Activated CD8-positive, alpha-beta T cell treated with anti-CD3 and anti-CD28 coated beads, Interleukin-2, amount 10 ng/mL, durations not matched to agents 7 days and 5 days (primary cell): ENCODE results near the gene CHORDC1. TPM values are rescaled to one million over a fixed set of nuclear protein-coding genes. Genes with fewer than 3 reads are reported as not detected.
"Not testable (repeated sequence)": the region's sequence is repeated elsewhere in the genome, so short reads cannot be mapped to it uniquely, and the experiment has no call there.

Experiments used
- ATAC-seq: fragments of 150-1000 bp; cut with Tn5 transposase; one replicate; pipeline ENCODE4 v1.10.0; 2021; ENCODE audit warnings: moderate library complexity
- CTCF ChIA-PET: fragments of 350-600 bp; sonication (Branson Sonifier 250); formaldehyde crosslinking; loops from one replicate; lab custom pipeline; 2021; ENCODE audit warnings: antibody characterized with exemption; lab: Charles Lee
- POLR2A ChIA-PET: fragments of 350-600 bp; sonication (Branson Sonifier 250); formaldehyde crosslinking; loops from one replicate; lab custom pipeline; 2021; ENCODE audit warnings: antibody characterized with exemption; lab: Charles Lee
- DNase-seq: peaks from one replicate; pipeline ENCODE4 v3.0.0-alpha.2; 2020
- H3K27ac Mint-ChIP-seq: one replicate; pipeline ENCODE4 v1.8.0; 2021; ENCODE audit warnings: mild to moderate bottlenecking, mixed read lengths
- H3K27me3 Mint-ChIP-seq: one replicate; pipeline ENCODE4 v1.8.0; 2021; ENCODE audit warnings: low read depth, mixed read lengths
- H3K36me3 Mint-ChIP-seq: one replicate; pipeline ENCODE4 v1.8.0; 2021; ENCODE audit warnings: low read depth, mixed read lengths
- H3K4me1 Mint-ChIP-seq: one replicate; pipeline ENCODE4 v1.8.0; 2021; ENCODE audit warnings: low read depth, mixed read lengths
- H3K4me3 Mint-ChIP-seq: one replicate; pipeline ENCODE4 v1.8.0; 2021; ENCODE audit warnings: mild to moderate bottlenecking, mixed read lengths
- H3K9me3 Mint-ChIP-seq: one replicate; pipeline ENCODE4 v1.8.0; 2022; ENCODE audit warnings: mixed read lengths; ENCODE audit not compliant: insufficient read depth
- total RNA-seq, 2 experiments: library from RNA; stranded (reverse); gene quantifications; one replicate each; pipeline ENCODE4 v1.2.3, GENCODE V29; 2021

Gene CHORDC1
- total RNA-seq, 2 experiments from 2014 or later: 66.7 to 68.4 TPM

DNA sequence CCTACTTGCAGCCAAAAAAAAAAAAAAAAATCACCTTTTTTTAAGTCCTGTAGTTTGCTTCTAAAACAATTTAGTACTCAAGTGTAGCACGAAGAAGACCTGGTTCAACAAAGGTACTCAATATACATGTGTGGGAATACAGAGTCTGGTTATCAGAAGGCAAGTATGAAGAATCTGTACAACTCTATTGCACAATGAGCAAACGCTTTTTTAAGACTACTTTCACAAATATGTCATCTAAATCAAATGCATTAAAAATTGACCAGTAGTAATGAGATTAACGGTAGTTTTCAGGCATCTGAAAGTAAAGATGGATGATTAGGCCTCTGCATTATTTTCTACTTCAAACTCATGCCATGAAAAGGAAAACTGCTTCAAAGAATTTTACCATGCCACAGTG is 9.5 kb downstream of the CHORDC1 start:
- H3K4me3 Mint-ChIP-seq: no peak overlapping the region
- no peaks in the 10 kb centered on the region for H3K27me3 Mint-ChIP-seq
- DNase-seq (no peak), ATAC-seq (no peak)
- H3K9me3 Mint-ChIP-seq: no peaks in the 10 kb centered on the region
- H3K36me3 Mint-ChIP-seq: peaks cover 48% of the 10 kb centered on the region
- peaks cover 18% of the 10 kb centered on the region for H3K4me1 Mint-ChIP-seq
- POLR2A ChIA-PET: no interaction called here
- no peak overlapping the region for H3K27ac Mint-ChIP-seq
- CTCF ChIA-PET: interaction anchor here (1.0 to 2.3 kb wide), 2 partner anchors 9 kb away, joined by 3 to 22 read pairs; no protein-coding TSS in a partner anchor

DNA sequence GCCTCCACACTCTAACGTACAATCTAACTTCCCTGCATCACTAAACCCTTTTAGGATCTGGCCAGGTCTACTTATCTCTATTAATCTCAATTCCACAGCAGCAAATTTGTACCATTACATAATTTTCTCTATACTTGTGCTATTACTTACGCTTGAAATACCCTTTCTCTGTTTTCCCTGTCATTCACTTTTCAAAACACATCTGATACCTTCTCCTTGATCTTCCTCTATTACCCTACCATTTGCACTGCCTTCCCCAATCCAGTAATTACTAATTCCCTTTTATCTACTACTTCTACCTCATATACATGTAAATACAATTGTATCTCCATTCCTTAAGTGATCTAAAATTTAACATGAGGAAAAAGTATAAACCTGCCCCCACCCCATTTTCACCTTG is 14.0 kb downstream of the CHORDC1 start:
- Mint-ChIP-seq H3K4me1 (peaks cover 5% of the 10 kb centered on the region), H3K4me3 (no peak overlapping the region), H3K27me3 (no peaks in the 10 kb centered on the region), H3K9me3 (no peaks in the 10 kb centered on the region), H3K27ac (no peak overlapping the region), H3K36me3 (peaks cover 60% of the 10 kb centered on the region)
- ChIA-PET POLR2A (no interaction called here), CTCF (interaction anchor here (1.2 kb wide), 1 partner anchor 13 kb away, joined by 3 read pairs; no protein-coding TSS in a partner anchor)
- ATAC-seq (no peak), DNase-seq (no peak)

DNA sequence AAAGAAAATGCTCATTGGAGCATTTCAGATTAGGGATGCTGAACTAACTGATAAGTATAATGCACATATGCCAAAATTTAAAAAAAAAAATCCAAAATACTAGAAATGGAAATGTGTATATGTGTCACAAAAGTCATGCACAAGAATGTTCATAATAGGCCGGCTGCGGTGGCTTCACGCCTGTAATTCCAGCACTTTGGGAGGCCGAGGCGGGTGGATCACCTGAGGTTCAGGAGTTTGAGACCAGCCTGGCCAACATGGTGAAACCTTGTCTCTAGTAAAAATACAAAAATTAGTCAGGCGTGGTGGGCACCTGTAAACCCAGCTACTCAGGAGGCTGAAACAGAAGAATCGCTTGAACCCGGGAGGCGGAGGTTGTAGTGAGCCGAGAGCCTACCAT is 14.9 kb downstream of the CHORDC1 start:
- not testable (repeated sequence) for H3K4me1 Mint-ChIP-seq, DNase-seq, H3K27ac Mint-ChIP-seq, H3K9me3 Mint-ChIP-seq, H3K4me3 Mint-ChIP-seq, ATAC-seq, H3K27me3 Mint-ChIP-seq
- CTCF ChIA-PET: interaction anchor here (1.2 kb wide), 1 partner anchor 14 kb away, joined by 3 read pairs; no protein-coding TSS in a partner anchor
- POLR2A ChIA-PET: interaction anchor here (0.6 kb wide), 1 partner anchor 229 kb away, joined by 3 read pairs; no protein-coding TSS in a partner anchor
- peaks cover 58% of the 10 kb centered on the region for H3K36me3 Mint-ChIP-seq

DNA sequence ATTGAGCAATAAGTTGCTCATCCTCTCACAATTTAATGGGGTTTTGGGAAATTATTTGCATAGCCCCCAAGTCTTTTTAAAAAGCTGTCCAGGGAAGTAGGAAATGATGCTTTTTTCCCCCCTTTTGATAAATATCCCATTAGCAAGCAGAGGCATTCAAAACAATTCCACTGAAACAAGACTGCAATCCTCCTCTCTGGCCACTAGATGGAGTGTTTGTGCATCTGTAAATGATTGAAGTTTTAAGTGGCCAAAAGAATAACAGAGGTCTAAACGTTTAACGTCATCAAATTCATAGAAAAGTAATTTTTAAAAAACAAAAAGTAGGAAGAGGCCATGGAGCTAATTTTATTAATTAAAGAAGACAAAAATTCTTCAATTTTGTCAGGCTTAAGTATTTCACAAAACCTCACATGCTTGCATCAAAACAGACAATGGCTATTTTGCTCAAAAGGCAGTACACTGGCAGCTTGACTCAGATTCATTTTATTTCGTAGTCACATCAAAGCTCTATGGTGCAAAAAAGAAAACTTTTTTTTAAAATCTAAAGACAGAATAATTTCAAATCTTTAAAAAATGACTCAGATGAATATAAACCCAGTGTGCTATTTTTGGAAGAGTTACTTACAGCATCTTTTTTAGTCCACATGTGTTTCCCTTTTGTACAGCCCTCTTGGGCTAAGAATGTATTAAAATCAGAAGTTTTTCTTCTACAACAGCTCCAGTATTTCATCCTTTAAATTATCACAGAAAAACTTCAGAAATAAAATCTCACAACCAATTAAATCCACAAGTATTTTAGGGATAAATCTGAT is 17.8 kb downstream of the CHORDC1 start:
- Mint-ChIP-seq H3K4me1 (peaks cover 3% of the 10 kb centered on the region), H3K9me3 (no peaks in the 10 kb centered on the region), H3K27ac (no peak overlapping the region), H3K4me3 (no peak overlapping the region), H3K36me3 (peaks cover 54% of the 10 kb centered on the region), H3K27me3 (no peaks in the 10 kb centered on the region)
- peak; percentile 65 for ATAC-seq
- CTCF ChIA-PET: interaction anchor here (0.6 to 3.1 kb wide), 17 partner anchors 9 to 258 kb away, joined by 3 to 28 read pairs (median 4); partner anchors contain the start of gene CHORDC1
- POLR2A ChIA-PET: no interaction called here
- DNase-seq: no peak

DNA sequence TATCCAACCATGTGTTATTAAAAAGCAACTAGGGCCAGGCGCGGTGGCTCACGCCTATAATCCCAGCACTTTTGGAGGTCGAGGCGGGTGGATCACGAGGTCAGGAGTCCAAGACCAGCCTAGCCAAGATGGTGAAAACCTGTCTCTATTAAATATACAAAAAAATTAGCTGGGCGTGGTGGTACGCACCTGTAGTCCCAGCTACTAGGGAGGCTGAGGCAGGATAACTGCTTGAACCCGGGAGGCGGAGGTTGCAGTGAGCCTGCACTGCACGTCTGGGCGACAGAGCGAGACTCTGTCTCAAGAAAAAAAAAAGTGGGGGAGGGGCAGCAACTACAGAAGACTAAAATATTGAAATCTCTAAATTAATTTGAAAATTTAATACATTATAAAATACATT is 18.4 kb downstream of the CHORDC1 start:
- Mint-ChIP-seq H3K4me1 (peaks cover 3% of the 10 kb centered on the region), H3K27me3 (no peaks in the 10 kb centered on the region), H3K9me3 (no peaks in the 10 kb centered on the region), H3K27ac (no peak overlapping the region), H3K4me3 (no peak overlapping the region), H3K36me3 (peaks cover 48% of the 10 kb centered on the region)
- POLR2A ChIA-PET: no interaction called here
- no peak for DNase-seq
- no peak for ATAC-seq
- CTCF ChIA-PET: interaction anchor here (0.6 to 3.1 kb wide), 14 partner anchors 9 to 256 kb away, joined by 3 to 28 read pairs (median 4); partner anchors contain the start of gene CHORDC1

DNA sequence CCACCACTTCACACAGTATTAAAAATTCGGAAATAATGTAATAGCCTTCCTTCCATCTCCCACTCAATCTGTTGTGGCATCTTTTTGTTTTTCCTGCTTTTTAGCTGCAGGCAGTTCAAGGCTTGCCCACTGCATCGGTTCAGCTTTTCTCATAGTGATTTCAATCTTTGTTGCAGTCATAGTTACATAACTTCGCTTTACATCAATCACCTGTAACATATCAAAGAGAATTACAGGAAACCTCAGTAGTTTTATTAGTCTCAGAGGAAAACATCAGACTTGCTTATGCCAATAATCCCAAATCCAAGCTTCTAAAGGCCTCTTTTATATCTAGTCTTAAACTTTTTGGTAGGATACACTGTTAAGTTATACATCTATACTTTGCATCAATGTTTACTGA is 20.5 kb downstream of the CHORDC1 start:
- Mint-ChIP-seq H3K27me3 (no peaks in the 10 kb centered on the region), H3K27ac (no peak overlapping the region), H3K4me1 (peaks cover 3% of the 10 kb centered on the region), H3K9me3 (no peaks in the 10 kb centered on the region), H3K36me3 (peaks cover 44% of the 10 kb centered on the region), H3K4me3 (no peak overlapping the region)
- no peak for ATAC-seq
- DNase-seq: no peak
- ChIA-PET POLR2A (no interaction called here), CTCF (interaction anchor here (1.1 kb wide), 1 partner anchor 20 kb away, joined by 3 read pairs; the partner anchor contains the start of gene CHORDC1)

DNA sequence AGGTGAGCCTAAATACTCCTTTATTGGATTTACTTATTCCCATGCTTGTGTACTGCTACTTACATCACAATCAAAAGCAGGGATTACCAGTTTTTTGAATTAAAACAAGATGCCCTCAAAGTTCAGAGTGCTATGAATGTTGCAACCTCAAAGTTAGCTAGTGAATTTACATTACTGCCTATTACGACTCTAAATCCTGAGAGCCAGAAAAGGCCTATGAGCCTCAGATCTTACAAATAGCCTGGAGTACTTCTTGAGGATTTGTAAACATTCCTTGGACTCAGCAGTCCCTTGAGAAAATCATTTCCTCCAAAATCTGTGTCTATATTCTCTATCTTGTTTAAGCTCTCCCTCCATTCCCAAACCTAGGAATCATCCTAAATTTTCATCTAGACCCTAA is 25.5 kb downstream of the CHORDC1 start:
- Mint-ChIP-seq H3K27ac (no peak overlapping the region), H3K4me3 (no peak overlapping the region), H3K4me1 (no peaks in the 10 kb centered on the region), H3K36me3 (peaks cover 31% of the 10 kb centered on the region), H3K9me3 (no peaks in the 10 kb centered on the region), H3K27me3 (no peaks in the 10 kb centered on the region)
- DNase-seq: no peak
- ChIA-PET POLR2A (no interaction called here), CTCF (interaction anchor here (2.9 kb wide), 1 partner anchor 7 kb away, joined by 14 read pairs; no protein-coding TSS in a partner anchor)
- no peak for ATAC-seq

DNA sequence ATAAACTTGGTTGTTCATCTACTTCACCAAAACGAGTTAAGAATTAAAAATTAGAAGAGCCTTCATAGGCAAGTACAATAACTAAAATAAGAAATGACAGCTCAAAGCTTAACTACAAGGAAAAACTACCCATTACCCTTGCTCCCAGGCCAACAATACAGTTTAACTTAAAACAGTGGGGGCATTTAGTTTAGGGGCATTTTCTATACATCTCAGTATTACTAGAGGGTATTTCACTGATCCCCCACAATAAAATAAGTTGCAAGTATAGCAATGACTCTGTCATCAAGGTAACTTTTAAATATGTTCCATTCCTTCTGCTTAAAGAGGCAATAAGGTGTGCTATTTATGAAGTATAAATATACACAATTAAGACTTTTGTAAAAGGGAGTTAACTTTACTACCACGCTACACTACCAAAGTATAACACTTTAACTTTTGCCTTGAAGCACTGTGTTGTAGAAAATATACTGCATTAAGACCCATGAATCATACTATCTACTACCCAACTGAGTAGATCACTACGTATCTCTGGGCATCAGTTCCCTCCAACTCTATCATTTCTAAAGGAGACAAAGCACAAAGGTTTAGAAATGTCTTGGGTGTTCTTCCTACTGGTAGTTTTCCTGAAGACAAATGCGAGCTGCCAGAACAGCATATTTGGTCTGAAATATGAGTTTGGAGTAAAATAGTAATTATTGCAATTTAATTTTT is 29.8 kb downstream of the CHORDC1 start:
- H3K27ac Mint-ChIP-seq: no peak overlapping the region
- no peaks in the 10 kb centered on the region for H3K9me3 Mint-ChIP-seq
- ChIA-PET CTCF (interaction anchor here (2.0 kb wide), 1 partner anchor 12 kb away, joined by 12 read pairs; no protein-coding TSS in a partner anchor), POLR2A (no interaction called here)
- H3K36me3 Mint-ChIP-seq: peaks cover 26% of the 10 kb centered on the region
- ATAC-seq (no peak), DNase-seq (no peak)
- H3K4me1 Mint-ChIP-seq: no peaks in the 10 kb centered on the region
- no peaks in the 10 kb centered on the region for H3K27me3 Mint-ChIP-seq
- no peak overlapping the region for H3K4me3 Mint-ChIP-seq

DNA sequence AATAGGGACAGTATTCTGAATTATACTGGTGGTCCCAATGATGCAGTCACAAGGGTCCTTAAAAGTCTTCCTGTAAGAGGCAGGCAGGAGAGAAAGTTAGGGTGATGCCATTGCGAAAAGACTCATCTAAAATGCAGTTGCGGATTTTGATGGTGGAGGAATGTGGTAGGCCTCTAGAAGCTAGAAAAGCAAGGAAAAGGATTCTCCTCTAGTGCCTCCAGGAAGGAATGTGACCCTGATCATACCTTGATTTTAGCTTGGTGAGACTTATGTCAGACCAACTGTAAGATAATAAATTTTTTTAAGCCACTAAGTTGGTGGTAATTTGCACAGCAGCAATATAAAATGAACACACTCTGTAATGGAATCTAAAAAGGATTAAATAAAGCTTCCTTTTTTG is 33.8 kb downstream of the CHORDC1 start:
- no peak overlapping the region for H3K4me3 Mint-ChIP-seq
- no peak overlapping the region for H3K27ac Mint-ChIP-seq
- no peaks in the 10 kb centered on the region for H3K27me3 Mint-ChIP-seq
- H3K36me3 Mint-ChIP-seq: peaks cover 7% of the 10 kb centered on the region
- DNase-seq (no peak), ATAC-seq (no peak)
- POLR2A ChIA-PET: no interaction called here
- CTCF ChIA-PET: interaction anchor here (0.9 kb wide), 1 partner anchor 15 kb away, joined by 4 read pairs; no protein-coding TSS in a partner anchor
- no peaks in the 10 kb centered on the region for H3K4me1 Mint-ChIP-seq
- no peaks in the 10 kb centered on the region for H3K9me3 Mint-ChIP-seq

DNA sequence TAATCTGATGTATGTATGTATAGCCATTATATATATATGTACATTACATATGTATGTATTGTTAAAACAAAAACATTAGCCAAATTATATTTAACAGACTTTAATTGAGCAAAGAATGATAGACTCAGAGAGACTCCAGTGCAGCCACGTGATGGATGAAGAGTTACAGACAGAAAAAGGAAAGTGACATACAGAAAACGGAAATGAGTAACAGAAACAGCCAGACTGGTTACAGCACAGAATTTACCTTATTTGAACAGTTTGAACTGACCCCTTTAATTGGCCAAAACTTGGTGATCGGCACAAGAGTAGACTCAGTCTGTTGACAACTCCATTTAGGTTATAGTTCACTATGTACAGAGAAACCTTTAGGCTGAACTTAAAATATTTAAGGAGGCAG is 35.0 kb downstream of the CHORDC1 start:
- H3K4me3 Mint-ChIP-seq: no peak overlapping the region
- DNase-seq (no peak), ATAC-seq (no peak)
- no peaks in the 10 kb centered on the region for H3K4me1 Mint-ChIP-seq
- no peaks in the 10 kb centered on the region for H3K9me3 Mint-ChIP-seq
- H3K27me3 Mint-ChIP-seq: no peaks in the 10 kb centered on the region
- peaks cover 7% of the 10 kb centered on the region for H3K36me3 Mint-ChIP-seq
- CTCF ChIA-PET: no interaction called here
- POLR2A ChIA-PET: no interaction called here
- no peak overlapping the region for H3K27ac Mint-ChIP-seq

DNA sequence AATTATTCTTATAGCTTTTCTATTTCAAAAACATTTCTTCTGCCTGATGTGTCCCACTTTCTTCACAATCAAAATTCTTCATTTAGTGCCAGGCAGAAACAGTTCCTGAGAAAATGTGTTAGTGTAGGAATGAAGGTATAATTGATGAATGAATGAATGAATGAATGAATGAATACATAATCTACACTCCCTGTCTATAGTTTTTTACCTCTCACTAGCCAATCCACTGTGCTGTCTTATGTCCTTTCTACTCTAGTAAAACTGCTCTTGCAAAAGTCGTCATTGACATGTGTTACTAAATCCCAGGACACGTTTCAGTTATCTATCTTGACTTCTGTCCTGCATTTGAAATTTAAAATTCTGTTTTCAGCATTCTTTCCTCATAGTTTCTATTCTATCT is 42.9 kb downstream of the CHORDC1 start:
- Mint-ChIP-seq H3K36me3 (no peaks in the 10 kb centered on the region), H3K27ac (no peak overlapping the region), H3K27me3 (peaks cover 4% of the 10 kb centered on the region), H3K9me3 (no peaks in the 10 kb centered on the region), H3K4me3 (no peak overlapping the region), H3K4me1 (no peaks in the 10 kb centered on the region)
- ATAC-seq: no peak
- no peak for DNase-seq
- POLR2A ChIA-PET: no interaction called here
- CTCF ChIA-PET: no interaction called here
